GM21360 (cell line): ENCODE data around the gene PSD2.
"Not testable (repeated sequence)": the region's sequence is repeated elsewhere in the genome, so short reads cannot be mapped to it uniquely, and the experiment has no call there.

Experiments
- ATAC-seq: cut with Tn5 transposase; IDR thresholded peaks from one replicate; pipeline ENCODE4 v1.9.1; 2021; ENCODE audit warnings: mild to moderate bottlenecking, moderate library complexity; ENCODE audit not compliant: unreplicated experiment

PSD2 gene

DNA sequence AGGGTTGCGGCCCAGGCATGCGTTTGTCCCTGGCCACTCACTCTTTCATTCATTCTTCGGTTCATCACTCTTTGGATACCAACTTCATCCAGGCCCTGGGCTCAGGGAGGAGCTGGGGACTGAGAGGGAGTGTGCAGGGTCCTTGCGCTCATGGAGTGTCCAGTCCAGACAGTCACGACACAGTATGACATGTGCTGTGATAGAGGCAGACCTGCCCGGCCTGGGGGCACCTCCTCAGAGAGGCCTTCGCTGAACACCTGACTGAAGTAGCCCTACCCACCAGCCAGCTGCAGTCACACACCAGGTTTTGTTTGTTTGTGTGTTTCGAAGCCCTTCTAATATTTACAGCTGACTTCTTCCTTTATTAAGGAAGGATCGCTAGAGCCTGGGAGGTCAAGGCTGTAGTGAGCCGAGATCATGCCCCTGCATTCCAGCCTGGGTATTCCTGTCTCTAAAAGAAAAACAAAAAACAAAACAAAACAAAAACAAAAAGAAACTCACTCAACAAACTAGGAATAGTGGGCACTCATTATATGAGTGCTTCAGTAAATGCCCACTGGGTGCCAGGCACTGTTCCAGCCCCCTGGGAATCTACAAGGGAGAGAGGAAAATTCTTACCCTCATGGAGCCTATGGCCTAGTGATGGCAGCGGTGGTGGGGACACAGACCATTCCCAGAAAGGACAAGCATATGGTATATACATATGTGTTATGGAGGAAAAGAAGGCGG, 6.3 kb upstream of the PSD2 start:
- ATAC-seq, result no peak

DNA sequence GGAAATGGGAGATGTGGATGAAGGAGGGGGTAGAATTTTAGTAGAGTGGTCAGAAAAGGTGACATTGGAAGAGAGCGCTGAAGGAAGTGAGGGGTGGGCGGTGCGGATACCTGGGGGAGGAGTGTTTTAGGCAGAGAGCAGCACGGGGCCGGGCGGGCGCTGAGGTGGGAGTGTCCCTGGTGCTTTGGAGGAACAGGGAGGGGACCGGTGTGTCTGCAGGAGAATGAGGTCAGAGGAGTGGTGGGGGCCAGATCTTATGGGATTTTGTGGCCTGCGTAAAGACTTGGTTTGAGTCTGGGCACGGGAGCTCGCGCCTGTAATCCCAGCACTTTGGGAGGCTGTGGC, 5.8 kb upstream of the PSD2 start:
- no peak for ATAC-seq

DNA sequence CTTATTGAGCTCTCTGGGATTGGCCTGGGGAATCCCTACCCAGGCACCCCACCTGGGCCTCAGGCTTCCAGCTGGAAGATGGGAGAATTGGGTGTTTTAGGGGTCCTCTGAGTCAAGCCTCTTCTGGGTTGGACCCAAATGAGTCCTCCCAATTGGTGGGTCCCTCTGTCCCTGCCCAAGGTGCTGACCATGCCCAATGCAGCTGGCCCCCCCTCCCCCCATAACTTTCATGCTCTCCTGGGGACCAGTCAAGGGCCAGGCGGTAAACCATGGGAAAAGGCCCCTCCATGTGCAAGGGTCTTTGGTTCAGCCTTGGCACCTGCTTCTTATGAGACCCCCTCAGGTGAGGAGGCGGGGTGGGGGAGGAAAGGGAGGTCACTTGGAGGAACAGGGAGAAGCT, 3.4 kb upstream of the PSD2 start:
- ATAC-seq, result no peak

DNA sequence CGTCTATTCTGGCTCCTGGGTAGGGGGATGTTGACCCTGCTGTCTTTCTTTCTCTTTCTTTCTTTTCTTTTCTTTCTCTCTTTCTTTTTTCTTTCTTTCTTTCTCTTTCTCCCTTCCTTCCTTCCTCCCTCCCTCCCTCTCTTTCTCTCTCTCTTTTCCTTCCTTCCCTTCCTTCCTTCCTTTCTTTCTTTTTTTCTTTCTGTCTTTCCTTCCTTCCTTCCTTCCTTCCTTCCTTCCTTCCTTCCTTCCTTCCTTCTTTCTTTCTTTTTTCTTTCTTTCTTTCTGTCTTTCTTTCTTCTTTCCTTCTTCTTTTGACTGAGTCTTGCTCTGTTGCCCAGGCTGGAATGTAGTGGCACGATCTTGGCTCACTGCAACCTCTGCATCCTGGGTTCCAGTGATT, 3.0 kb upstream of the PSD2 start:
- ATAC-seq, result not testable (repeated sequence)

DNA sequence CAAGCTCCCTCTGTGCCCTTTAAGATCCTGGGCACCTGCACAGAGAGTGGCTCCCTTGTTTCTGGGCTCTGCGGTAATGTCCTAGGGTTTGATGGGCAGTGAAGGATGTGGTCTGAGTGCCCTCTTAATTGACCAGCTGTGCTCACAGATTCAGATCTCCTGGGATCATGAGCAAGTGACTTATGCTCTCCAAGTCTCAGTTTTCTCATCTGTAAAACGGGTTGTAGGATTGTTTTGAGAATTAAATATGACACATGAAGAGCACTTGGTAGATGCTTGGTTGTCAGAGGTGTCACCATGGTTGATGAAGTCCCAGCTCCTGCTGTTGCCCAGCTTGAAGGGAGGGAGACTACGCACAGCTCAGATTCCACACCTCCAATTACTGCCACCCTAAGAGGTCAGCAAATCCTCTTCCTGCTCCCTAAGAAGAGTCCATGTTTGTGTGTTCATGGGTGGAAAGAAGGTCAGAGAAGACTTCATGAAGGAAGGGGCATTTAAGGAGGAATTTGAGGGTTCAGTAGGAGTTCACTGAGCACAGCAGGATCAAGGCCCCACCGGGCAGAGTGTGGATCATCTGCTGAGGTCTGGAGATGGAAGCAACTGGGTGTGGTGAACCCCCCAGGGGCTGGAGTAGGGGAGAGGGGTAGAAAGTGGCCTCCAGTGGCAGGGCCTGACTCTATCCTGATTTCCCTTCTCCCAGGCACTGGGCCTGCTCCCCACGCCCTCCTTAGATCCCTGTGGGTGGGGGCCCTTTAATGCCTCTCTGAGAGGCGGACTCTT, 1.4 kb upstream of the PSD2 start:
- ATAC-seq, result no peak

DNA sequence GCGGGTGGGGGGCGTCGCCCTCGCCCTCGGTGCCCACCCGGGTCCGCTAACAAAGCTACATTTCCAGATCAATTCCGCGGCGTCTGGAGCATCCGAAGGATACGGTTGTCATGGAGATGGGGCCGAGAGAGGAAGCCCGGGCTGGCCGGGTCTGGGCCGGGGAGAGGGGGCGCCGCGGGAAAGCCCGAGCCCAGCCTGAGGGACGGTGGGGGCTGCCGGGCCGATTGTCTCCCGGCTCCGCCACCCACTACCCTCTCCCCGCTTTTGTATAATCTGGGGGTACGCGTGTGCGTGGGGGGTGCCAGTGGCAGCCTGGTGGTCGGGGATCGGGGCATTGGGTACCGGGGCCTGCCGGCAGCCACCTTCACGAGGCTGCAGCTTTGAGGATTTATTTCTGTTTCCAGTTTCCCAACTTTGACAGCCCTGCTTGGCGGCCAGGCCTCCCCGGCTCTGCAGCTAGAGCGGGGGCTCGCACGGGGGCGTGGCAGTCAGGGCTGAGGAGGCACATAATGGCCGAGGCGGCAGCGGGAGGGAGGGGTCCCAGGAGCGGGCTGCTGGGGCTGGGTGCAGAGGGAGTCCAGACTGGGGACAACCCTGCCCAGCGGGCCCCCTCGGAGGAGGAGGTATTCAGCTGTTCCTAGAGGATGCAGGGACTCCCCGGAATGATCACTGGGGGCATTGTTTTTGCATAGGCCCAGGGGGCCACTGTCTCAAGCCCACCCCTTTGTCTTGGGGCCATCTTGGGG, 626 bp downstream of the PSD2 start:
- ATAC-seq, result no peak

DNA sequence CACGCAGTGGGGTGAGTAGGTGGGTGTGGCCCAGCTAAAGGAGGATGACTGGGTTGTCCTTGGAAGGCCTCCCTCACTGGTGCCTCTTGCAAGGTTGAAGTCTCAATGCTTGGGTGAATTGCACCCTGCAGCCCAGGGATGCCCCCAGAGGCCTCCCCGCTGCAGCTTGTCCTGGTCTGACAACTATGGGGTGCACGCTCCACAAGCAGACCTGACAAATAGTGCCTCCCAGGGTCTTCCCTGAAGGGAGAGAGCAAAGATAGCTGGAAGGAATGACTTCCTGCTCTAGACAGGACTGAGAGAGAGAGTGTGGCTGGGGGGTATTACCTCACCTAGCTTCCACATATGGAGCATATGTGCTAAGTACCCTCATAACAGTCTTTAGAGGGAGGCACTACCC, 1.7 kb downstream of the PSD2 start:
- ATAC-seq, result no peak

DNA sequence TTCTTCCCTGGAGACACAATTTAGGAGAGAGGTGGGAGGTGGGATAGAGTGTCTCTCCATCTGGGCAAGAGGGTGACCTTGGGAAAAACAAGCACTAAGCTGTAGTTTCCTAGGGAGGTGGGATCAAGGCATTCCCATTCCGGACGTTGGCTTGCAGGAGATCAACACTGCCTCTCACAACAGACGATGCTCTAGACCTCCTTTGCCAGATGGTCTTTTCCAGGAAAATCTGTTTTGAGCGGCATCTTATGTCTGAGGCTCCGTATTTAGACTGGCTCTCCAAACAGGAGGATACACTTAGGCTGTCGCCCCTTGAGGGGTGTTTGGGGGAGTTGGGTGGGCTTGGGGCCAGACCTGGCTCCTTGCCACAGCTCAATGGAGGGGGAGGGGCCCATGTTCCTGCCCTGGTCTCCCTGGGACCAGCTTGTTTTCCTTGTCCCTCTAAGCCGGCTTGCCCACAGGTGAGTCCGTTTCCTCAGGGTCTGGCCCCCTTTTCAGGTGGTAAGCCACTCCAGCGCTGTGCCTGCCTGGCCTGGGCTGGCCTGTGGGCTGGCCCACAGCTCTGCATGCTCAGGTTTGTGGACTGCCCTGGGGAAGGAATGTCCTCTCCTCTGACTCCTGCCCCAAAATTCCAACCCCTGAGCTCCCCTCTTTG, 2.4 kb downstream of the PSD2 start:
- no peak for ATAC-seq

DNA sequence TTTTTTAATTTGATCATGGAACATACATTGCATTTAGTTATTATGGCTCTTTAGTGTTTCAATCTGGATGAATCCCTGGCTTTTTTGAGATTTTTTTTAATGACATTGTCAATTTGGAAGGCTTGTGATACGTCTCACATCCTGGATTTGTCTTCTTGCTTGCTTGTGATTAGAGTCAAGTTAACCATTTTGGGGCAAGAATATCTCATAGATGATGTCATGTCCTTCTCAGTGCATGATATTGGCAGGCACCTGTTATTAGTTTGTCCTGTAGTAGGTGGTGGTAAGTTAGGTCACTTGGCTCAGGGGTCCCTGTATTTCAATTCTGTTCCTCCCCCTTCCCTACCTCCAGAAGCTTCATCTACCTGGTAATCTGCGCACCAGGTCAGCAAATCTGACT, 3.3 kb downstream of the PSD2 start:
- no peak for ATAC-seq

DNA sequence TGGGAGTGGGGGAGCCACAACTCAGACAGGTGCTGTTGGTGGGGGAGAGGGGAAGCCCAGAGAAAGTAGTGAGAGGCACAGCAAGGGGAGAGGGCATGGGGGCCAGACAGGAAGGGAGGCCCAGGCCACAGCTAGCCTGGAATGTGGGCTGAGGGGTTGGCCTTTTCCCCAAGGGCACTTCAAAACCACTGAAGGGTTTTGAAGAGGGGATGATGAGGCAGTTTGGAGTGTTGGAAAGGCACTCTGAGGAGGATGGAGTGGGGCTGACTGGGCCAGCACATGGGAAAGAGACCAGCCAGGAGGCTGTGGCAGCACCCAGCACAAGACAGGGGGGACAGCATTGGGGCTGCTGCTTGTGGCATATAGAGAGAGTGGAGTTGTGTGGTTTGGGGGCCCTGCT, 3.8 kb downstream of the PSD2 start:
- ATAC-seq, result no peak

DNA sequence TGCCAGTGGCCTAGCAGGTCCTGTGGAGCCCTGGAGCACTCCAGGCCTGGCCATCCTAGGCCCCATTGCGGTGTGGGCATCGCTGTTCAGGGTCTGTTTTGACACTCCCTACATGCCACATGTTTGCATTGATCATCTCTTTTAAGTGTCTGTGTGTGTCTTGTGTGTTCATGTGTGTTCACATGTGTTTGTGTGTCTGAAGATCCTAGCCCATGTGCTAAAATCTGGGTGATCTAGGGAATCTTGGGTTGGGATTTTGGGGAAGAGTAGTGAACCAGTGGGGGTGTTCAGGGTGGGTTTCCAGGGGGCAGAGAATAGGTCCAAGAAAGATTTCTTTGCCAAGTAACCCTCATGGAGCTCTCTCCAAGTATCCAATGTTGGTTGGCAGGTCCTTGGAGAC, 8.4 kb downstream of the PSD2 start:
- no peak for ATAC-seq

DNA sequence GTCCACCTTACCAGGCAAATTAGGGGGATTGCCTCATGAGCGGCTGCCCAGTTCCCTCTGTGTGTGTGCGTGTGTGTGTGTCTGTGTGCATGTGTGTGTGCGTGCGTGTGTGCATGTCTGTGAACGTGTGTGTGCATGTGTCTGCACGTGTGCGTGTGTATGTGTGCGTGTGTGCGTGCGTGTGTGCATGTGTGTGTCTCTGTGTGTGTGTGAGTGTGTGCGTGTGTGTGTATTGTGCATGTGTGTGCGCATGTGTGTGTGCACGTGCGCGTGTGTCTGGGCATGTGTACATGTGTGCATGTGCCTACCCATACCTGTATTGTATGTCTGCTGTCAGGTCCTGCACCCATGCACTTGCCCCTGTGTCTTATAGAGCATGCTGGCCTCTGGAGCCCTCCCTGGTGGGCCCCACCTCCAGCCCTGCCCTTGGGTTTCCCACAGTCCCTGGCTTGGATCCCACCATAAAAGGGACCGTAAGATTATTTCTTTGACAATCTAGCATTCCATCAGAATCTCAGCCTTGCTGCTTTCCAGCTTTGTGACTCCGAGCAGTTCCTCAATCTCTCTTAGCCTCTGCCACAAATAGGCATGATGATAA, 9.3 kb downstream of the PSD2 start:
- no peak for ATAC-seq

DNA sequence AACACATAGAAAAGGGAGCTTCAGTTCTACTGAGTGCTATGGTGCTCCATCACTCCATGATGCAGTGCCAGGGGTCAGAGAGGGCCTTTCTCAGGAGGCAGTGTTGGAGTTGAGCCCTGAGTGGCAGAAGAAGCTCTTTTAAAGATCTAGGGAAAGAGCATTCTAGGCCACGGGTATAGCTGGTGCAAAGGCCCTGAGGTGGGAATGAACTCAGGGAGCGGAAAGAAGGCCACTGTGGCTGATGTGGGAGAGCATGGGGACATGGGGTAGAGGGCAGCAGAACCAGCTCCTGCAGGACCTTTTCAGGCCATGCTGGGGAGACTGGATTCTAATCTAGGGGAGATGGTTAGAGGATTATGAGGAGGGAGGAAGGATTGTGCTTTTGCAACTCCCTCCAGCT, 9.9 kb downstream of the PSD2 start:
- ATAC-seq, result no peak

DNA sequence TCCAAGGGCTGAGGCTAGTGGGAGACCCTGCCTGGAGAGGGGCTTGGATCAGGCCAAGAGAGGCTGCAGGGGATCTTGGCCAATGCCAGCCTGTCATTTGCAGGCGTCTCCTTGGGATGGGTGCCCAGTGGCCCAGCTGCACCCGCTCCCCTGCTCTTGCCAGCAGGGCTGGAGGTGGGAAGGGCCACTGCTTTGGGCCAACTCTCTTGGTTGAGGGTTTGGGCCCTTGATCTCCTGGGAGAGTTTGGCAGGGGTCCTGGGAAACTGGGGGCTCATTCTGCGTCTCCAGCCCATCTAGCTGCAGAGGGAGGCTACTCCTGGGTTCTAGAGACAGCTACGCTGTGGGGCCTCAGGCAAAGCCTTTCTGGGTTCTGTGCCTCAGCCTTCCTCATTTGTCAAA, 10.5 kb downstream of the PSD2 start:
- no peak for ATAC-seq

DNA sequence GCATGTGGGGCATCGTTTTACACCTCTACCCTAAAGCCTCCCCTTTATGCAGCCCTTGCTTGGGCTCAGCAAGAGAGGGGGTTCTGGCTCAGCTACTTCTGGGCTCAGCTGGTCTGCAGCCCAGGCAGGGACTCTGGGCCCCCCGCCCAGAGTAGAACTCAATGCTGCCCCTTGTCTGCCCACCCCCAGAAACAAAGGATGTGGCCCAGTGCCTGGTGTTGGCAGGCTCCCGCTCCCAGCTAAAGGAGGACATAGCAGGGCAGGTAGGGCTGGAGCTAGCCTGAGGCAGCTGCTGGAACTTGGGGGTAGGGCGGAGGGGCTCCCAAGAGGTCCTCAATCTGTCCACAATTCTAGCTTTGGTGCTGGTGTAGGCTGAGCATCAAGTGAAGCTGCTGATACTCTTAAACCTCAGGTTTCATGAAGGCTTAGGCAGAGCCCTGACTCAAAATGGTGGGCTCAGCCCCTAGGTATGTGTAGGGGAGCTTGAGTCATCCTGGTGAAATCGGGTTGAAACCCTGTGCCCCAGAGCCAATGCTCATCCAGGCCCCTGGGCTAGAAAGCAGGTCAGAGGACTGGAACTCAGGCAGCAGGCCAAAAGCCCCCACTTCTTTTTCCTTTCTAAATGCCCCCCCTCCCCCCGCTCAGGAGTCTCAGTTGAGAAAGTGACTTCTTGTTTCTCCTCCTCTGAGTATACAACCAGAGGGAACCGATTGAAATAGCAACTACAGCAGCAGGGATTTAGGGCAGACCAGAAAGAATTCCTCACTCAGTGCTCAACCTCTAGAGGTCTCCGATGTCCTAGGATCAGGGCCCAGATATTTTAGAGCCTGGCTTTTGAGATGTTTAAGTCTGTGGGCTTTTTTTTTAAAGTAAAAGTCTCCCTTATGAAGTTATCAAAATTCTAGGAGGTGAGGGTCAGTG, 11.4 kb downstream of the PSD2 start:
- ATAC-seq, result no peak

DNA sequence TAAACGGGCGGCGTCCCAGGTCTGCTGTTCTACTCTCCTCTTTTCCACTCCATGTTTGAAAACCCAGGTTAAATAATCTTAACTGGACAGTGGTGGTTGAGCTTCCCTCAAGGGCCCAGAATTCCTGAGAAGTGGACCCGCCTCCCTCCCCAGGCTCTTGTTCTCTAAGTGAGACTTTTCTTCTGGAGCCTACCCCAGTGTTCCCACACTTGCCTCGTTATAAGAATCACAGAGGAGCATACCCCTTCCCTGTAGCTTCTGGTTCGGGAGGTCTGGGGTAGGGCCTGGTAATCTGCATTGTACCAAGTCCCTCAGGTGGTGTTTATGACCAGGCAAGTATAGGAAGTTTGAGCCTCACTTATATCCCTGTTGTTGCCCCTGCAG, 12.0 kb downstream of the PSD2 start:
- ATAC-seq, result no peak

DNA sequence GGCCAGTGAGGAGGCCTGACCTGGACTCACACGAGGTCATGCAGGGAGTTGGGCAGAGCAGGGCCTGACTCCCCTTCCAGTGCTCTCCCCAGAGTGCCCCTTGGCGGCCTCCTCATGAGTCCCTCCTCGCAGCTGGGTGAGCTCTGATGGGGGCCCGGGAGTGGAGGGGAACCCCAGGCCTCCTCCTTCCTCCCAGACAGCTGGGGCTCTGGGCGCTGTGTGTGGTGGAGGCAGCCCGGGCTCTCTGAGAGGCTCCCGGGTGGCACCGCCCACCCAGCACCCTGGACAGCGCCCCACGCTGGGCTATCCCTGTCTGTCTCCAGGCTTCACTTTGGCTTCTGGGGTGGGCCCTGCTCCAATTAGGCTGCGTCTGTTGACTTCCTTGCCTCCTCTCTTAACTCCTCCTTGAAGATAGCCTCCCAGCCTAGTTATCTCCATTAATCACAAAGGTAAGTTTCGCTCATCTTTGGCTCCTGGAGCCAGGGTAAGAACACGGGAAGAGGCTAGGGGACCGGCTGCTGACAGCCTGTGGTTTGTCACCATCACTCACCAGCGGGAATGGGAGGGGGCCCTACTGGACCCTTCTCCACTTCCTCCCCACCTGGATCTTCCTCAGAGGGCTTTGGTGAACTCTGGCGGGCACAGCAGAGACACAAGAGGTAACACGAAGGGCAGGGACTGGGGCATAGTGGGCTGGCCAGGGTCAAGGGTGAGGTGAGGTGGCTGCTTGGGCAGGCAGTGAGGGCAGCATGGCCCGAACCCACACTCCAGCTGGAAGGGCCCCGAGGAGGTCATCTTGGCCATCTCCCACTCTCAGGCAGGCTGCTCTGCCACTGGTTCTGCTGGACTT, 13.1 kb downstream of the PSD2 start:
- no peak for ATAC-seq

DNA sequence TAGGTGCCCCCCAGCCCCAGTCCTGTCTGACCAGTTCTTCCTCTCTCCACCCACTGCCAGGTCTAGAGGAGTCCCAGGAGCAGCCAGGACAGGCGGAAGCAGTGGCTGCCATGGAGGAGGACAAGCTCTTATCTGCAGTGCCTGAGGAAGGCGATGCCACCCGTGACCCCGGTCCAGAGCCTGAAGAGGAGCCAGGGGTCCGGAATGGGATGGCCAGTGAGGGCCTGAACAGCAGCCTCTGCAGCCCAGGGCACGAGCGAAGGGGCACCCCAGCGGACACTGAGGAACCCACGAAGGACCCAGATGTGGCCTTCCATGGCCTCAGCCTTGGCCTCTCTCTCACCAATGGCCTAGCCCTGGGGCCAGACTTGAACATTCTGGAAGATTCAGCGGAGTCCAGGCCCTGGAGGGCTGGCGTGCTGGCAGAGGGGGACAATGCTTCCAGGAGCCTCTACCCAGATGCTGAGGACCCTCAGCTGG, 13.8 kb downstream of the PSD2 start:
- ATAC-seq, result no peak
